K562 (cell line): Measurements from ENCODE around the gene PLXNA2. TPM values are rescaled to one million over a fixed set of nuclear protein-coding genes. Genes with fewer than 3 reads are reported as not detected.

Experiments used
- AFF1 ChIP-seq, 2 experiments: fragments of 450-650 bp; IDR thresholded peaks; 2 replicates each; pipeline ENCODE4 v1.6.1; 2018; ENCODE audit warnings: mild to moderate bottlenecking in 2 of 2, low read depth in 1 of 2; ENCODE audit not compliant: partially characterized antibody in 2 of 2
- ARID1B ChIP-seq: fragments of 450-650 bp; IDR thresholded peaks from 2 replicates; pipeline ENCODE4 v1.6.1; 2016; ENCODE audit warnings: antibody characterized with exemption, mild to moderate bottlenecking, inconsistent platforms
- EHMT2 ChIP-seq: fragments of 450-650 bp; IDR thresholded peaks from 2 replicates; pipeline ENCODE4 v1.6.1; 2018; ENCODE audit warnings: antibody characterized with exemption
- ETS2 ChIP-seq: IDR thresholded peaks from 2 replicates; pipeline ENCODE4 v1.6.1; 2016; ENCODE audit warnings: borderline replicate concordance, missing genetic modification characterization, mild to moderate bottlenecking, moderate library complexity, missing compliant biosample characterization; ENCODE audit not compliant: poor library complexity, severe bottlenecking
- FOXJ2 ChIP-seq: fragments of 200-800 bp; sonication (Bioruptor generic); IDR thresholded peaks from 2 replicates; pipeline ENCODE4 v1.6.1; 2016; ENCODE audit warnings: missing genetic modification characterization, missing compliant biosample characterization
- HNRNPL ChIP-seq: fragments of 200-400 bp; formaldehyde crosslinking; IDR thresholded peaks from 2 replicates; pipeline ENCODE4 v1.6.1; 2017; ENCODE audit warnings: low read depth, mild to moderate bottlenecking, low read length
- MEF2D ChIP-seq: conservative IDR thresholded peaks from 2 replicates; pipeline ENCODE4 v1.6.1; 2016; ENCODE audit warnings: low read depth, missing genetic modification characterization, missing compliant biosample characterization
- MLLT1 ChIP-seq, 2 experiments: fragments of 450-650 bp; IDR thresholded peaks; 2 replicates each; pipeline ENCODE4 v1.6.1; 2016
- PHB ChIP-seq: fragments of 250-450 bp; sonication (Bioruptor Pico); IDR thresholded peaks from 2 replicates; pipeline ENCODE4 v1.5.0; 2021
- PTRF ChIP-seq: fragments of 450-650 bp; IDR thresholded peaks from 2 replicates; pipeline ENCODE4 v1.6.1; 2016; ENCODE audit warnings: mild to moderate bottlenecking, missing genetic modification characterization, missing compliant biosample characterization
- RBM14 ChIP-seq: fragments of 200-400 bp; formaldehyde crosslinking; IDR thresholded peaks from 2 replicates; pipeline ENCODE4 v1.6.1; 2018; ENCODE audit warnings: low read depth, mild to moderate bottlenecking, low read length, moderate library complexity, borderline replicate concordance; ENCODE audit not compliant: insufficient read depth
- SRSF3 ChIP-seq: fragments of 200-400 bp; formaldehyde crosslinking; IDR thresholded peaks from 2 replicates; pipeline ENCODE4 v1.6.1; 2016; ENCODE audit warnings: mild to moderate bottlenecking, low read length, moderate library complexity; ENCODE audit not compliant: insufficient read depth
- TAF1 ChIP-seq: IDR thresholded peaks from 2 replicates; pipeline ENCODE4 v1.6.1; 2011; ENCODE audit warnings: mild to moderate bottlenecking, low read length, moderate library complexity; ENCODE audit not compliant: insufficient read depth, control insufficient read depth, severe bottlenecking; ENCODE audit errors: extremely low read depth
- THRA ChIP-seq: fragments of 450-650 bp; IDR thresholded peaks from 2 replicates; pipeline ENCODE4 v1.6.1; 2017; ENCODE audit warnings: mild to moderate bottlenecking, moderate library complexity
- ZKSCAN8 ChIP-seq: fragments of 200-800 bp; sonication (Bioruptor generic); IDR thresholded peaks from 2 replicates; pipeline ENCODE4 v1.6.1; 2016; ENCODE audit warnings: missing genetic modification characterization, missing compliant biosample characterization
- ZNF197 ChIP-seq: fragments of 200-800 bp; sonication (Bioruptor generic); IDR thresholded peaks from 2 replicates; pipeline ENCODE4 v1.6.1; 2016; ENCODE audit warnings: low read depth, missing genetic modification characterization, missing compliant biosample characterization
- ZNF24 ChIP-seq: fragments of 450-650 bp; IDR thresholded peaks from 2 replicates; pipeline ENCODE4 v1.6.1; 2016
- ZNF583 ChIP-seq: fragments of 250-450 bp; sonication (Bioruptor Pico); IDR thresholded peaks from 2 replicates; pipeline ENCODE4 v1.4.0; 2020
- ZNF740 ChIP-seq, 3 experiments: fragments of 200-800 bp in 1 of 3; sonication (Bioruptor generic) in 1 of 3; sonication (generic) in 1 of 3; formaldehyde crosslinking in 1 of 3; IDR thresholded peaks; 2 replicates each; pipeline versions ENCODE4 v1.6.1 to v1.8.0; 2016 to 2022; ENCODE audit warnings: mild to moderate bottlenecking in 2 of 3, missing compliant biosample characterization in 2 of 3, missing genetic modification characterization in 2 of 3, missing genetic modification reagents in 1 of 3
- ZNF785 ChIP-seq: fragments of 250-450 bp; sonication (Bioruptor Pico); IDR thresholded peaks from 2 replicates; pipeline ENCODE4 v1.4.0; 2020; ENCODE audit warnings: mild to moderate bottlenecking
- polyA plus RNA-seq, 8 experiments: library from polyadenylated mRNA; depleted of rRNA in 4 of 8; stranded (reverse) in 5 of 8; unstranded in 3 of 8; fragments of >200 nt; fragmentation: Nextera tagmentation in 2 of 8; fragmentation: Illumina TruSeq in 1 of 8; extraction: Ambion mirVana in 2 of 8; extraction: Trizol in 1 of 8; gene quantifications; 2 replicates each; pipeline versions ENCODE4 v1.2.1 to v1.2.3, GENCODE V29; 2011 to 2014; ENCODE audit warnings: inconsistent platforms in 1 of 8, missing spikeins in 1 of 8
- total RNA-seq, 7 experiments: library from RNA; depleted of rRNA in 6 of 7; stranded (reverse); fragments of >200 nt in 6 of 7; fragmentation: Illumina TruSeq in 2 of 7; extraction: Trizol in 2 of 7; gene quantifications; 2 replicates each; pipeline versions ENCODE4 v1.2.1 to v1.2.3, GENCODE V29; 2011 to 2021; ENCODE audit warnings: low replicate concordance in 1 of 7

Gene PLXNA2
- total and polyA plus RNA-seq, 9 of the 15 experiments (the other 6 are each of a cell fraction or from before 2014, with no cell fraction given): 0.01 to 1.3 (median 0.32) TPM

- no peak for TF ChIP-seq AFF1 (IDR thresholded peaks at IDR 0.05; ENCODE audit: low read depth in 1 of 2, partially characterized antibody in 2 of 2)
- TF ChIP-seq EHMT2: no peak
- TF ChIP-seq ZNF785 (CRISPR knock-in tag): no peak
- TF ChIP-seq ETS2 (tag): no peak
- no peak for TF ChIP-seq PTRF (tag)
- no peak for TF ChIP-seq FOXJ2 (tag)
- no peak for TF ChIP-seq MEF2D (tag)
- no peak for TF ChIP-seq ZKSCAN8 (CRISPR knock-in tag)
- no peak for TF ChIP-seq THRA
- TF ChIP-seq ARID1B: peak; percentile 36; the same call in 1 of the 2 replicates
- TF ChIP-seq ZNF197: no peak
- TF ChIP-seq ZNF24: no peak
- 0 out of 2 replicates have a peak, but pooled peaks have one; percentile 27 for TF ChIP-seq HNRNPL
- no peak for TF ChIP-seq PHB (CRISPR knock-in tag)
- no peak for TF ChIP-seq TAF1
- TF ChIP-seq SRSF3: no peak
- no peak for TF ChIP-seq RBM14
- TF ChIP-seq ZNF583 (CRISPR knock-in tag): peak; percentile 50; the same call in 1 of the 2 replicates
- TF ChIP-seq ZNF740 (CRISPR knock-in tag; IDR thresholded peaks at IDR 0.05): no peak
- TF ChIP-seq ZNF740 (tag; IDR thresholded peaks at IDR 0.05): no peak
- peak in 1 of 2 experiments; percentile 64; a peak in 1 of 4 replicates for TF ChIP-seq MLLT1 (IDR thresholded peaks at IDR 0.05)
These were observed 5.3 kb downstream of the PLXNA2 start (continued) for GRCh38 chr1:208238710-208239472.
